Endothelial cell (in vitro differentiated cells): ENCODE measurements around the gene HDLBP. TPM values are rescaled to one million over a fixed set of nuclear protein-coding genes. Genes with fewer than 3 reads are reported as not detected.

ENCODE experiments used
- DNase-seq: peaks from one replicate; pipeline ENCODE4 v3.0.0; 2021; ENCODE audit warnings: low spot score
- H3K27ac Mint-ChIP-seq: one replicate; pipeline ENCODE4 v1.8.0; 2021; ENCODE audit warnings: mixed read lengths, inconsistent platforms; ENCODE audit not compliant: unreplicated experiment
- H3K27me3 Mint-ChIP-seq: one replicate; pipeline ENCODE4 v1.8.0; 2021; ENCODE audit warnings: mild to moderate bottlenecking, moderate library complexity, mixed read lengths, inconsistent platforms; ENCODE audit not compliant: unreplicated experiment
- H3K36me3 Mint-ChIP-seq: one replicate; pipeline ENCODE4 v1.8.0; 2021; ENCODE audit warnings: mild to moderate bottlenecking, low read depth, mixed read lengths, inconsistent platforms; ENCODE audit not compliant: unreplicated experiment
- H3K4me1 Mint-ChIP-seq: one replicate; pipeline ENCODE4 v1.8.0; 2021; ENCODE audit warnings: mild to moderate bottlenecking, mixed read lengths, inconsistent platforms; ENCODE audit not compliant: unreplicated experiment
- H3K4me3 Mint-ChIP-seq: one replicate; pipeline ENCODE4 v1.8.0; 2021; ENCODE audit warnings: mild to moderate bottlenecking, mixed read lengths, inconsistent platforms; ENCODE audit not compliant: unreplicated experiment
- H3K9me3 Mint-ChIP-seq: one replicate; pipeline ENCODE4 v1.8.0; 2021; ENCODE audit warnings: mixed read lengths, inconsistent platforms; ENCODE audit not compliant: unreplicated experiment
- CTCF ChIP-seq: fragments of 200-600 bp; sonication (generic); IDR thresholded peaks from one replicate; pipeline ENCODE4 v1.5.0; 2021; ENCODE audit warnings: antibody characterized with exemption; ENCODE audit not compliant: unreplicated experiment
- total RNA-seq: library from RNA; stranded (reverse); fragmentation: NEBNext Ultra II Directional; extraction: Animal tissue kit (Norgen Biotek cat#: 25700); gene quantifications from one replicate; pipeline ENCODE4 v1.2.1, GENCODE V29; 2021; ENCODE audit not compliant: unreplicated experiment

The HDLBP gene
- total RNA-seq, 1 donor from 2014 or later, result 364 TPM

- Mint-ChIP-seq H3K4me3 (no peak overlapping the region), H3K27ac (peak overlapping the region; percentile 27), H3K4me1 (peaks cover 18% of the 10 kb centered on the region), H3K36me3 (no peaks in the 10 kb centered on the region), H3K27me3 (no peaks in the 10 kb centered on the region), H3K9me3 (no peaks in the 10 kb centered on the region)
- no peak for TF ChIP-seq CTCF
- DNase-seq, result no peak
These were observed 29.0 kb downstream of the HDLBP start for GRCh38 chr2:241286348-241287090.

GRCh38 chr2:241285596-241285995 lies 29.9 kb downstream of the HDLBP start:
- H3K4me1 Mint-ChIP-seq, result peaks cover 20% of the 10 kb centered on the region
- H3K9me3 Mint-ChIP-seq, result no peaks in the 10 kb centered on the region
- no peak for DNase-seq
- H3K36me3 Mint-ChIP-seq, result no peaks in the 10 kb centered on the region
- H3K4me3 Mint-ChIP-seq, result no peak overlapping the region
- H3K27me3 Mint-ChIP-seq, result no peaks in the 10 kb centered on the region
- no peak overlapping the region for H3K27ac Mint-ChIP-seq
- TF ChIP-seq CTCF, result no peak

GRCh38 chr2:241282555-241282954 lies 32.9 kb downstream of the HDLBP start:
- TF ChIP-seq CTCF, result no peak
- DNase-seq, result no peak
- Mint-ChIP-seq H3K27me3 (no peaks in the 10 kb centered on the region), H3K4me1 (peaks cover 16% of the 10 kb centered on the region), H3K9me3 (no peaks in the 10 kb centered on the region), H3K4me3 (no peak overlapping the region), H3K36me3 (no peaks in the 10 kb centered on the region), H3K27ac (no peak overlapping the region)

DNA sequence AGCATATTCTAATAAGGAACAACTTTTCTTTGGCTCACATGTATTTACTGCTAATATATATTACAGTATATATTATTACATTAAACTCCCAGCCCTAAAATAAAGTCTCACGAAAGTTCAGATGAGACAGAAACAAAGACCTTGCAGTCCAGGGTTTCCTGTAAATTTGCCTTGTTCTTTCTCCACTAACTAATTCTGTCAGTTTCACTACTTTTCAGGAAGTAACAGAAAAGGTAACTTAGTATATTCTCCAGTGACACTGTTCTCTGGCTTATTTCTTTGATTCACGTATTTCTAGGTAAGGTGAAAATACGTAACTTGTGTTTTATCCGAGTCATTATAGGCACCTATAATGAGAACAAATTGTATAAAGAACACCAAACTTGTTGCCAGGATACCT lies 35.2 kb downstream of the HDLBP start:
- no peaks in the 10 kb centered on the region for H3K36me3 Mint-ChIP-seq
- H3K4me3 Mint-ChIP-seq, result no peak overlapping the region
- no peaks in the 10 kb centered on the region for H3K27me3 Mint-ChIP-seq
- no peaks in the 10 kb centered on the region for H3K9me3 Mint-ChIP-seq
- no peak for DNase-seq
- H3K4me1 Mint-ChIP-seq, result peaks cover 11% of the 10 kb centered on the region
- TF ChIP-seq CTCF, result no peak
- peak overlapping the region; percentile 42 for H3K27ac Mint-ChIP-seq

DNA sequence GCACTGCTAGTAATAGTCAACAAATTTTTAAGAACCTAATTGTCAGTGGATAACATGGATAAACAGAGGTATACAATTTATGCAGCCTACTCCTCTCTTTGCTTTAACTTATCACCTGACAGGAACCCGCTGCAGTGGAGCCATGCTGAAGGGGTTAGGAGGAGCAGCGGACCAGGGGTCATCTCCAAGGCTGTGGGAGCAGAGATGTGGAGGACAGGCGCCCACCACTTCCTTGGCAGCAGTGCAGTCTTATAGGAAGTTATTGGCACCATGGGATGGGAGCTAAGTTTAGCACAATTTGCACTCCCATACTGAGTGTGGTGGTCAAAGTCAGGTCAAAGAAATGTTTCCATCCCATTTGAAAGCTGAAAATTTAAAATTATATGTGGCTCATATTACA lies 35.6 kb downstream of the HDLBP start:
- TF ChIP-seq CTCF, result no peak
- Mint-ChIP-seq H3K36me3 (peaks cover under 1% of the 10 kb centered on the region), H3K27ac (peak overlapping the region; percentile 14), H3K4me3 (no peak overlapping the region), H3K27me3 (no peaks in the 10 kb centered on the region), H3K9me3 (no peaks in the 10 kb centered on the region), H3K4me1 (peaks cover 11% of the 10 kb centered on the region)
- no peak for DNase-seq
